HepG2 (cell line): ENCODE data around the gene PACRGL. TPM values are rescaled to one million over a fixed set of nuclear protein-coding genes. Genes with fewer than 3 reads are reported as not detected.

Experiments used
- ARHGAP35 ChIP-seq: sonication (generic); formaldehyde crosslinking; IDR thresholded peaks from 2 replicates; pipeline ENCODE4 v1.9.0; 2022; ENCODE audit warnings: mild to moderate bottlenecking, inconsistent platforms, moderate library complexity, missing genetic modification reagents, borderline replicate concordance
- EED ChIP-seq: sonication (generic); formaldehyde crosslinking; IDR thresholded peaks from 2 replicates; pipeline ENCODE4 v1.5.0; 2020; ENCODE audit warnings: mild to moderate bottlenecking, missing genetic modification reagents
- LCORL ChIP-seq, 2 experiments: fragments of 450-650 bp in 1 of 2; sonication (generic) in 1 of 2; formaldehyde crosslinking in 1 of 2; IDR thresholded peaks; 2 replicates each; pipeline versions ENCODE4 v1.5.0 to v1.6.1; 2017 to 2020; ENCODE audit warnings: antibody characterized with exemption in 1 of 2, missing genetic modification reagents in 1 of 2
- RERE ChIP-seq: IDR thresholded peaks from 2 replicates; pipeline ENCODE4 v1.6.1; 2016; ENCODE audit warnings: low read depth, missing genetic modification reagents, missing compliant biosample characterization
- TCF7L2 ChIP-seq: IDR thresholded peaks from 2 replicates; pipeline ENCODE4 v1.6.1; 2011; ENCODE audit warnings: mild to moderate bottlenecking, low read depth, low read length, moderate library complexity
- YY1 ChIP-seq: IDR thresholded peaks from 2 replicates; pipeline ENCODE4 v1.6.1; 2011; ENCODE audit warnings: low read length, low read depth, moderate library complexity, mild to moderate bottlenecking; ENCODE audit not compliant: insufficient read depth, insufficient replicate concordance
- ZFP37 ChIP-seq: sonication (generic); formaldehyde crosslinking; IDR thresholded peaks from 2 replicates; pipeline ENCODE4 v1.4.0; 2020; ENCODE audit warnings: missing genetic modification reagents, borderline replicate concordance
- ZNF136 ChIP-seq: sonication (generic); formaldehyde crosslinking; IDR thresholded peaks from 2 replicates; pipeline ENCODE4 v1.8.1; 2022; ENCODE audit warnings: low read depth, mild to moderate bottlenecking, moderate library complexity, missing genetic modification reagents
- ZNF142 ChIP-seq: sonication (generic); formaldehyde crosslinking; IDR thresholded peaks from 2 replicates; pipeline ENCODE4 v1.4.0; 2020; ENCODE audit warnings: missing genetic modification reagents
- ZNF44 ChIP-seq: sonication (generic); formaldehyde crosslinking; IDR thresholded peaks from 2 replicates; pipeline ENCODE4 v1.5.1; 2020; ENCODE audit warnings: mild to moderate bottlenecking, missing genetic modification reagents
- ZNF615 ChIP-seq: sonication (generic); formaldehyde crosslinking; IDR thresholded peaks from 2 replicates; pipeline ENCODE4 v1.5.0; 2020; ENCODE audit warnings: mild to moderate bottlenecking, missing genetic modification reagents, borderline replicate concordance
- ZSCAN9 ChIP-seq: IDR thresholded peaks from 2 replicates; pipeline ENCODE4 v1.6.1; 2016; ENCODE audit warnings: borderline replicate concordance
- polyA plus RNA-seq, 8 experiments: library from polyadenylated mRNA; depleted of rRNA in 3 of 8; stranded (reverse) in 7 of 8; unstranded in 1 of 8; fragments of >200 nt; fragmentation: Illumina TruSeq in 4 of 8; extraction: Trizol in 4 of 8; gene quantifications; 2 replicates each; pipeline versions ENCODE4 v1.2.1 to v1.2.3, GENCODE V29; 2011 to 2016; ENCODE audit warnings: low read depth in 4 of 8, missing spikeins in 1 of 8, mixed read lengths in 1 of 8; ENCODE audit not compliant: insufficient read depth in 1 of 8
- total RNA-seq, 5 experiments: library from RNA; depleted of rRNA; stranded (reverse); fragments of >200 nt; fragmentation: Illumina TruSeq; extraction: Trizol; gene quantifications; 2 replicates each; pipeline ENCODE4 v1.2.3, GENCODE V29; 2016; ENCODE audit warnings: low read depth in 1 of 5
- TF ChIP-seq, protein P1 (sequence below), 2 experiments: IDR thresholded peaks; 2 replicates each; pipeline ENCODE4 v1.6.1; 2011 to 2012; ENCODE audit warnings: low read length in 2 of 2, borderline replicate concordance in 1 of 2, low read depth in 1 of 2, mild to moderate bottlenecking in 1 of 2, moderate library complexity in 1 of 2

PACRGL gene
- total and polyA plus RNA-seq, 2 of the 13 experiments (the other 11 are each of a cell fraction or from before 2014, with no cell fraction given) = 5.8 to 15.1 TPM

GRCh38 chr4:20700007-20700761 is at the start of gene PACRGL (continued):
- TF ChIP-seq RERE (CRISPR knock-in tag) (no peak), YY1 (peak; percentile 9), ZNF44 (CRISPR knock-in tag) (no peak), ZSCAN9 (CRISPR knock-in tag) (0 out of 2 replicates have a peak, but pooled peaks have one; percentile 38), ZNF615 (CRISPR knock-in tag) (no peak), TCF7L2 (no peak), ZNF142 (CRISPR knock-in tag) (no peak), ZFP37 (CRISPR knock-in tag) (no peak), ARHGAP35 (peak; percentile 40; the same call in 1 of the 2 replicates), ZNF136 (CRISPR knock-in tag) (no peak), LCORL (IDR thresholded peaks at IDR 0.05) (no peak), LCORL (CRISPR knock-in tag; IDR thresholded peaks at IDR 0.05) (no peak), EED (CRISPR knock-in tag) (no peak)
- TF ChIP-seq, protein P1, sequence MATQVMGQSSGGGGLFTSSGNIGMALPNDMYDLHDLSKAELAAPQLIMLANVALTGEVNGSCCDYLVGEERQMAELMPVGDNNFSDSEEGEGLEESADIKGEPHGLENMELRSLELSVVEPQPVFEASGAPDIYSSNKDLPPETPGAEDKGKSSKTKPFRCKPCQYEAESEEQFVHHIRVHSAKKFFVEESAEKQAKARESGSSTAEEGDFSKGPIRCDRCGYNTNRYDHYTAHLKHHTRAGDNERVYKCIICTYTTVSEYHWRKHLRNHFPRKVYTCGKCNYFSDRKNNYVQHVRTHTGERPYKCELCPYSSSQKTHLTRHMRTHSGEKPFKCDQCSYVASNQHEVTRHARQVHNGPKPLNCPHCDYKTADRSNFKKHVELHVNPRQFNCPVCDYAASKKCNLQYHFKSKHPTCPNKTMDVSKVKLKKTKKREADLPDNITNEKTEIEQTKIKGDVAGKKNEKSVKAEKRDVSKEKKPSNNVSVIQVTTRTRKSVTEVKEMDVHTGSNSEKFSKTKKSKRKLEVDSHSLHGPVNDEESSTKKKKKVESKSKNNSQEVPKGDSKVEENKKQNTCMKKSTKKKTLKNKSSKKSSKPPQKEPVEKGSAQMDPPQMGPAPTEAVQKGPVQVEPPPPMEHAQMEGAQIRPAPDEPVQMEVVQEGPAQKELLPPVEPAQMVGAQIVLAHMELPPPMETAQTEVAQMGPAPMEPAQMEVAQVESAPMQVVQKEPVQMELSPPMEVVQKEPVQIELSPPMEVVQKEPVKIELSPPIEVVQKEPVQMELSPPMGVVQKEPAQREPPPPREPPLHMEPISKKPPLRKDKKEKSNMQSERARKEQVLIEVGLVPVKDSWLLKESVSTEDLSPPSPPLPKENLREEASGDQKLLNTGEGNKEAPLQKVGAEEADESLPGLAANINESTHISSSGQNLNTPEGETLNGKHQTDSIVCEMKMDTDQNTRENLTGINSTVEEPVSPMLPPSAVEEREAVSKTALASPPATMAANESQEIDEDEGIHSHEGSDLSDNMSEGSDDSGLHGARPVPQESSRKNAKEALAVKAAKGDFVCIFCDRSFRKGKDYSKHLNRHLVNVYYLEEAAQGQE (IDR thresholded peaks at IDR 0.05; ENCODE audit: borderline replicate concordance in 1 of 2, low read depth in 1 of 2, low read length in 2 of 2) = no peak
